Measurements from ENCODE around the gene EBI3.
"Not testable (repeated sequence)": the region's sequence is repeated elsewhere in the genome, so short reads cannot be mapped to it uniquely, and the experiment has no call there.

Gene EBI3

DNA sequence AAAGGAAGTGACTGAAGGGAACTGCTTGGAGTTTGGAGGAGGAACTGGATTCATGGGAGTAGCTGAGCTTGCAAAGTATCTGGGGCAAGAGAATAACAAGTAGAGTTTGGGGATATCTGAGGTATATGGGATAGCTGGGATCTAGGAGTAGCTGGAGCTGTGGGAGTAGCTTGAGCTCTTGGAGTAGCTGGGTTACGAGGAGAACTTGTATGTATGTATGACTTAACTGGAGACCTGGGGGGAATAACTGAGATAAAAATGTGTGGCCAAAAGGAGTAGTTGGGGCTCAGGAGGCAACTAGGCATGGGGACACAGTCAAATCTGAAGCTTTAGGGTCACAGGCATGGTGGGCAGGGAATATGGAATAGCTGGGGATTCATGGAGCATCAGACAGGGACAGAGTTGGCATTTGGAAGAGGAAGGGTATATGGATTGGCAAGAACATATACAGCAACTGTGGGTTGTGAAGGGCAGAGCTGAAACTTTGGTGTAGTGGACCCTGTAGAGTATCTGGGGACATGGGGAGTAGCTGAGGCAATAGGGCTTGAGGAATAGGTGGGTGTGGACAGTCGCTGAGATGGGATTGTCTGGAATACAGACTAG is 28.3 kb upstream of the EBI3 start:
- no peak for DNase-seq

DNA sequence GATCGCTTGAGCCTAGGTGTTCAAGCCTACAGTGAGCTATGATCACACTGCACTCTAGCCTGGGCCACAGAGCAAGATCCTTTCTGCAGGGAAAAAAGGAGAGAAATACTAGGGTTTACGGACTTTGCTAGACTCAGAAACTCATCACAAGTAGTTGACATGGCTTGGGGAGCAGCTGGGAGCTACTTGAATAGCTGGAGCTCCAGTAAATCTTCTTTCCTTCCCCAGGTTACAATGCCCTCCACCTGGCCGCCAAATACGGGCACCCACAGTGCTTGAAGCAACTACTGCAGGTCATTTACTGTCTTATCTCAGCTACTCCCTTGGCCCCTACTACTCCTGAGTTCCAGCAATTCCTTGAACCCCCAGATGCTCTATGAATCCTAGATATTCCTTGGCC is 27.5 kb upstream of the EBI3 start:
- no peak for DNase-seq

DNA sequence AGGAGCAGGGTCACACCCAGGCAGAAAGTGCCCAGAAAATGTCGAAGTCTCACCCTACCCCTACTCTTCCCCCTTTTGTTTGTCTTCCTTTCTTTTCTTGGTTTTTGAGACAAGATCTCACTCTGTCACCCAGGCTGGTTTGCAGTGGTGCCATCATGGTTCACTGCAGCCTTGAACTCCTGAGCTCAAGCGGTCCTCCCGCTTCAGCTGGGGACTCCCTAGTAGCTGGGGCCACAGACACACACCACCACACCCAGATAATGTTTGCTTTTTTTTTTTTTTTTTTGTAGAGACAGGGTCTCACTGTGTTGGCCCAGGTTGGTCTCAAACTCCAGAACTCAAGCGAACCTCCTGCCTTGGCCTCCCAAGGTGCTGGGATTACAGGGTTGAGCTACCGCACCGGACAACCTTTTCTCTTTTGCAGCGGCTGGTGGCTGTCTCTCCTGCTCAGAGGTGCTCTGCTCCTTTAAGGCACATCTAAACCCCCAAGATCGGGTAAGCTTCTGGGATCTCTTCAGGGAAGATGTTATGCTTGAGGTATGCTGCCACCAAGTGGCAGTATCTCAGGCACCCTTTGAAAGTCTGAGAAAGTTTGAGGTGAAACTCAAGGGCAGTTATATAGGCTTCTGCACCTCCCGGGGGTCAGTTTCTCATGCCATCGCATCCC is 22.4 kb upstream of the EBI3 start:
- DNase-seq, result peak; percentile 32

DNA sequence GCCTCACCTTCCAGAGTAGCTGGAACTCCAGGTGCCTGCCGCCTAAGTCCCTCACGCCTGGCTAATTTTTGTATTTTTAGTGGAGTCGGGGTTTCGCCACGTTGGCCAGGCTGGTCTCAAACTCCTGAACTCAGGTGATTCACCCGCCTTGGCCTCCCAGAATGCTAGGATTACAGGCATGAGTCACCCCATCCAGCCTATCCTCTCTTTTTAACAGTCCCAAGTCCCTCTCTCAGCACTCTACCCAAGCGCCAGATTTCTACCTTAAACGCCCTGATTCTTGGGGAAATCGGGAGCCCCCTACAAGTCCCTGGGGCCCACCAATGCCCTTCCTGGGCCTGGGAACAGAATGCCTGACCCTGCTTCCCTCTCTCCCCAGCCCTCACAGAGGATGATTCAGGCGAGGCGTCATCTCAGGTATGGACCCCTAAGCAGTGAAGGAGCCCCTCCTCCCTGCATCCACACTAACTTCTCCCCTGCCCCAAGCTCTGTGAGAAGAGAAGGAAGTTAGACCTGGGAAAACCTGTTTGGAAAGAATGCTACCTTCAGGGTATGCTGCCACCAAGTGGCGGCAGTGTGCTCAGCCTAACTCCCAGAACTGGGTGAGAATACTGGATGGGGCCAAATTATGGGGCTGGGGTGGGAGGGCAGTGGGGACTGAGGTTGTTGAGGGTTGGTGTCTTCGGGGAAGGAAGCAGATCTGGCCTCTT is 20.8 kb upstream of the EBI3 start:
- DNase-seq, result peak; percentile 48

DNA sequence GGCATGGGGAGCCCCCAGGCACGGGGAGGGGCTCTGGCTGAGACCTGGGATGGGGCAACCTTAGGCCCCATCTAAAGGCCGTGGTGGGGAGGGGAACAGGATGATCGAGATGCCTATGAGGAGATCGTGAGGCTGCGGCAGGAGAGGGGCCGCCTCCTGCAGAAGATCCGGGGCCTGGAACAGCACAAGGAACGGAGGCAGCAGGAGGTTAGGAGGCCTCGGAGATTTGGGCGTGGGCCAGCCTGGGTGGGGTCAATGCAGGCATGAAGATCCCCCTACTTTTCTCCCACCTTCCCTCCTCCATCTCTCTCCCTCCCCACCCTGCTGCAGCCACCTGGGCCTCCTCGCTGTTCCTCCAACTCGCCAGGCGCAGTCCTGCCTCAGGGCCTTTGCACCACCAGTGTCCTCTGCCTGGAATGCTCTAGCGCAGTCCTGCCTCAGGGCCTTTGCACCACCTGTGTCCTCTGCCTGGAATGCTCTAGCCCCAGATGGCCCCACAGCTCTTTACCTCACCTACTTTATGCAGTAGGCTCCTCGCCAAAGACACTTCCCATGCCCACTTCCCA is 19.1 kb upstream of the EBI3 start:
- DNase-seq, result no peak

DNA sequence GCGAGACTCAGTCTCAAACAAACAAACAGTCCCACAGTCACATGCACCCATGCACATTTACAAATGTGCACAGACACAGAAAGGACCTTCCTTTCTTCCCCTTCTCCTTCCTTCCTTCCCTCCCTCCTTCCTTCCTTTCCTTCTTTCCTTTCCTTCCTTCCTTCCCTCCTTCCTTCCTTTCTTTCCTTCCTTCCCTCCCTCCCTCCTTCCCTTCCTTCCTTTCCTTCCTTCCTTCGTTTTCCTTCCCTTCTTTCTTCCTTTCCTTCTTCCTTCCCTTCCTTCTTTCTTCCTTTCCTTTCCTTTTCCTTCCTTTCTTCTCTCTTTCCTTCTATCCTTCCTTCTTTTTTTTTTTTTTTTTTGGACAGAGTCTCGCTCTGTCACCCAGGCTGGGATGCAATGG is 16.2 kb upstream of the EBI3 start:
- DNase-seq, result no peak

DNA sequence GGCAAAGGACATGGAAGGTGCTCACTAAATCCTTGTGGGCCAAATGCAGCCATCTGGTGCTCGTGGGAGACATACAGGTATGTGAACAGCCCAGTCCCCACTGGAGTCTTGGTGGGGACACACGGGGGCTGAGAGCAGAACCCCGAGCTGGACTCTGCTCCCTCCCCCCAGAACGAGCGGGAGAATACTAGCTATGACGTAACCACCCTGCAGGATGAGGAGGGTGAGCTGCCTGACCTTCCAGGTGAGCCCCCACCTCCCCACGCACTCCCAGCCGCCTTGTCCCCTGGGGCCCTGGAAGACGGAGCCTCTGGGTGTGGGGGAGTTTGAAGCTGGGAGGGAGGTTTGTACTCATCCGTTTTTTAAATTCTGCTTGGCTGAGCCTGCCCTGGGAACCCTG is 13.5 kb upstream of the EBI3 start:
- DNase-seq, result no peak

DNA sequence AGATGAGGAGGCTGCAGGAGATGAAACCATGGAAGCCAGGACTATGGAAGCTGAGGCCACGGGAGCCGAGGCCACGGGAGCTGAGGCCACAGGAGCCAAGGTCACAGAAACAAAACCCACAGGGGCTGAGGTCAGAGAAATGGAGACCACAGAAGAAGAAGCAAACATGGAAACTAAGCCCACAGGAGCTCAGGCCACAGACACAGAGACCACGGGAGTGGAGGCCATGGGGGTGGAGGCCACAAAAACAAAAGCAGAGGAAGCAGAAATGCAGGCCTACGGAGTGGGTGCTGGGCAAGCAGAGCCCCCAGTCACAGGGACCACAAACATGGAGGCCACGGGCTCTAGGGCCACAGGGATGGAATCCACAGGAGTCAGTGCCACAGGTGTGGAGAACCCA is 12.5 kb upstream of the EBI3 start:
- no peak for DNase-seq

DNA sequence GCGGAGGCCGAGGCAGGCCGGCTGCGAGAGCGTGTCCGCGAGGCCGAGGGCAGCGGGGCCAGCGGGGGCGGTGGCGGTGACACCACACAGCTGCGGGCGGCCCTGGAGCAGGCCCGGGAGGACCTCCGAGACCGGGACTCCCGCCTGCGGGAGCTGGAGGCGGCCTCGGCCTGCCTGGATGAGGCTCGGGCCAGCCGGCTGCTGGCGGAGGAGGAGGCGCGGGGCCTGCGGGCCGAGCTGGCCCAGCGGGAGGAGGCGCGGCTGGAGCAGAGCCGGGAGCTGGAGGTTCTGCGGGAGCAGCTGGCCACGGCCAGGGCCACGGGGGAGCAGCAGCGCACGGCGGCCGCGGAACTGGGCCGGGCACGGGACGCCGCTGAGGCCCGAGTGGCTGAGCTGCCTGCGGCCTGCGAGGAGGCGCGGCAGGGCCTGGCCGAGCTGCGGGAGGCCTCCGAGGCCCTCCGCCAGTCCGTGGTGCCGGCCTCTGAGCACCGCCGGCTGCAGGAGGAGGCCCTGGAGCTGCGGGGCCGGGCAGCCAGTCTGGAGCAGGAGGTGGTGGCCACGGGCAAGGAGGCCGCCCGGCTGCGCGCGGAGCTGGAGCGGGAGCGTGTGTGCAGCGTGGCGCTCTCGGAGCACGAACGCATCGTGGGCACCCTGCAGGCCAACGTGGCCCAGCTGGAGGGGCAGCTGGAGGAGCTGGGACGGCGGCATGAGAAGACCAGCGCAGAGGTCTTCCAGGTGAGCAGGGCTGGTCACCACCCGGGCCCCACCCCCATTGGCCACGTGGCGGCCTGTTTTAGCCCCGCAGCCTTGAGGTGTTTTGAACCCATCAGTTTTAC is 11.7 kb upstream of the EBI3 start:
- DNase-seq, result no peak

DNA sequence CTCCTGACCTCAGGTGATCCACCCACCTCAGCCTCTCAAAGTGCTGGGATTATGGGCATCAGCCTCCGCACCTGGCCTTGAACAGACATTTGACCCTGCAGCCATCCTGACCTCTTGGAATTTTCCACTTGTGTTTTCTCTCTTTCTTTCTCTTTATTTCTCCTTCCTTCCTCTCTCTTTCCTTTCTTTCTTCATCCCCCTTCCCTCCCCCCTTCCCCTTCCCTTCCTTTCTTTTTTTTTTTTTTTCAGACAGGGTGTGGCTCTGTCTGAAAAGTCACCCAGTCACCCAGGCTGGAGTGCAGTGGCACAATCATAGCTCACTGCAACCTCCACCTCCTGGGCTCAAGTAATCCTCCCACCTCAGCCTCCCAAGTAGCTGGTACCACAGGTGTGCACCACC is 10.8 kb upstream of the EBI3 start:
- not testable (repeated sequence) for DNase-seq

DNA sequence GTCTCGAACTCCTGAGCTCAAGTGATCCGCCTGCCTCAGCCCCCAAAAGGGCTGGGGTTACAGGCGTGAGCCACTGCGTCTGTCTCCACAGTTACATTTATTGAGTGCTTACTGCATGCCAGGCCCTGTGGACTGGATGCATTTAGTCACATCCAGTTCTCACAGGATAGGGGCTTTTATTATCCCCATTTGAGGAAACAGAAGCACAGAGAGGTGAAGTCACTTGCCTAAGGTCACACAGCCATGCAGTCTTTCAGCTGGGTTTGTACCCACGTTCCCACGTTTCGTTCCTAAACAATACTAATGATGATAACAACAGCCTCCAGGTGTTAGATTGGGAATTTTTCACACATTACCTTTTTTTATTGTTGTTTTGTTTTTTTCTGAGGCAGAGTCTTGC is 9.1 kb upstream of the EBI3 start:
- DNase-seq, result no peak

DNA sequence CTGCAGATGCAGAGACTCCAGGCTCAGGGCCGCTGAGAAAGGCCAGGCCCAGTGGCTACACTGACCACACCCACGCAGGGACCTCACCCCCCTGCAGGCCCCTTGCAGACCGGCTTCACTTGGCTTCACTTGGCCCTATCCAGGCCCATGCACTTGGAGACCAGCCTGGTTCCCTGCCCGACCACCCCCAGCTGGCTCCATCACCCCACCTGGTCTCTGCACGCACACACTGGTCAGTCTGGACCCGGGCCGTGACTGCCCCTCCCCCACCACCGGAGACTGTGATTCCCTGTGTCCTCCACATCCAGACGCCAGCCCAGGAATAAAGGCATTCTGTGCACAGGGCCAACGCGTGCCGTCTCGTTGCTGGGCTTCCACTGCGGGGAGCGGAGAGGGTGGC is 4.9 kb upstream of the EBI3 start:
- no peak for DNase-seq

DNA sequence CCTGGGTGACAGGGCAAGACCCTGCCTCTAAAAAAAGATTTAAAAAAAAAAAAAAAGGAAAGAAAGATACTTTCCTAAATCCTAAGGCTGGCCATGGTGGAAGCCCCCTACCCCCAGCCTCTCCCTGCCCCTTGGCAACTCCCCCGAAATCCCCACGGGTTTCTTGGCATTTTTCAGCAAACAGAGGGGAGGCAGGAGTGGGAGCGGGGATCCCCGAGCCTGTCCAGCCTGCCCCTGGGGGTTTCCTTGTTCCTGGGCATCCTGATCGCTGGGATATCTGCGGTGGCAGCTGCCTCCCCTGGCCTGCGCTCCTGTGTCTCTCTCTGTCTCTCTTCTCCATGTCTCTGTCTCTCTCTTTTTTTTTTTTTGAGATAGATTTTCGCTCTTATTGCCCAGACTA is 3.4 kb upstream of the EBI3 start:
- DNase-seq, result no peak

DNA sequence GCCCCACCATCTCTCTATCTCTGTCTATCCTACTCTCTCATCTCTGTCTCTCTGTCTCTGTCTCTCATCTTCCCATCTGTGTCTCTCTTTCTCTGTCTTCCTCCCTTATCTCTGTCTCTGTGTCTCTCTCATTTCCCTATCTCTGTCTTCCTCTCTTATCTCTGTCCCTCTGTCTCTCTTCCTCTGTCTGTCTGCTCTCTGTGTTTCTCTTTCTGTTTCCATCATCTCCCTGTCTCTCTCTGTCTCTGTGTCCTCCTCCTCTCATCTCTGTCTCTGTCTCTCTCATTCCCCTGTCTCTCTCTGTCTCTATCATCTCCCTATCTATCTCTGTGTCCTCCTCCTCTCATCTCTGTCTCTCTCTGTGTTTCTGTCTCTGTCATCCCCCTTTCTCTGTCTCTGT is 1.6 kb upstream of the EBI3 start:
- DNase-seq, result no peak

DNA sequence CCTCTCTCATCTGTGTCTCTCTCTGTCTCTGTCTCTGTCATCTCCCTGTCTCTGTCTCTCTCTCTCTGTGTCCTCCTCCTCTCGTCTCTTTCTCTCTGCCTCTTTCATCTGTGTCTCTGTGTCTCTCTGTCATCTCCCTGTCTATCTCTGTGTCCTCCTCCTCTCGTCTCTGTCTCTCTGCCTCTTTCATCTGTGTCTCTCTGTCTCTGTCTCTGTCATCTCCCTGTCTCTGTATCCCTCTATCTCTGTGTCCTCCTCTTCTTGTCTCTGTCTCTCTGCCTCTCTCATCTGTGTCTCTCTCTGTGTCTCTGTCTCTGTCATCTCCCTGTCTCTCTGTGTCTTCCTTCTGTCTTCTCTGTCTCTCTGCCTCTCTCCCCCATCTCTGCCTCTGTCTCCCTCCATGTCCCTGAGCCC is 551 bp upstream of the EBI3 start:
- no peak for DNase-seq

DNA sequence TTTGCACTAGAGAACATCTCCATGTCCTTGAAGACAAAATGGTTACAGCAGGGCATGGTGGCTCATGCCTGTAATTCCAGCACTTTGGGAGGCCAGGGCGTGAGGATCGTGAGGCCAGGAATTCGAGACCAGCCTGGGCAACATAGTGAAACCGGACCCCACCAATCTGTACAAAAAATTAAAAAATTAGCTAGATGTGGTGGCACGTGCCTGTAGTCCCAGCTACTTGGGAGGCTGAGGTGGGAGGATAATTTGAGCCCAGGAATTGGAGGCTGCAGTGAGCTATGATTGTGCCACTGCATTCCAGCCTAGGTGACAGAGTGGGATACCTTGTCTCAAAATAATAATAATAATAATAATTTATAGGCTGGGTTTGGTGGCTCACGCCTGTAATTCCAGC is 914 bp downstream of the EBI3 start:
- DNase-seq, result not testable (repeated sequence)

DNA sequence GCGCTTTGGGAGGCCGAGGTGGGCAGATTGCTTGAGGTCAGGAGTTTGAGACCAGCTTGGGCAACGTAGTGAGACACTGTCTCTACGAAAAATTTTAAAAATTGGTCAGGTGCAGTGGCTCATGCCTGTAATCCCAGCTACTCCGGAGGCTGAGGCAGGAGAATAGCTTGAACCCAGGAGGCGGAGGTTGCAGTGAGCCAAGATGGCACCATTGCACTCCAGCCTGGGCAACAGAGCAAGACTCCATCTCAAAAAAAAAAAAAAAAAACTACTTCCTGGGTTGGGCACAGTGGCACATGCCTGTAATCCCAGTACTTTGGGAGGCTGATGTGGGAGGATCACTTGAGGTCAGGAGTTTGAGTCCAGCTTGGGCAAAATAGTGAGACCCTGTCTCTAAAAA is 2.2 kb downstream of the EBI3 start:
- DNase-seq, result not testable (repeated sequence)

DNA sequence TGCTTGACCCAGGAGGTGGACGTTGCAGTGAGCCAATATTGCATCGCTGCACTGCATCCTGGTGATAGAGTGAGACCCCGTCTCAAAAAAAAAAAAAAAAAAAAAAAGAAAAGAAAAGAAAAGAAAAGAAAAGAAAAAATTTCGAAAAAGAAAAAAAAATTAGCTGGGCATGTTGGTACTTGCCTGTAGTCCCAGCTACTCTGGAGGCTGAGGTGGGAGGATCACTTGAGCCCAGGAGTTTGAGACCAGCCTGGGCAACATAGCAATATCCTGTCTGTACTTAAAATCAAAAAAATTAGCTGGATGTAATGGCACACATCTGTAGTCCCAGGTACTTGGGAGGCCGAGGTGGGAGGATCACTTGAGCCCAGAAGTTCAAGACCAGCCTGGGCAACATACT is 2.8 kb downstream of the EBI3 start:
- not testable (repeated sequence) for DNase-seq

DNA sequence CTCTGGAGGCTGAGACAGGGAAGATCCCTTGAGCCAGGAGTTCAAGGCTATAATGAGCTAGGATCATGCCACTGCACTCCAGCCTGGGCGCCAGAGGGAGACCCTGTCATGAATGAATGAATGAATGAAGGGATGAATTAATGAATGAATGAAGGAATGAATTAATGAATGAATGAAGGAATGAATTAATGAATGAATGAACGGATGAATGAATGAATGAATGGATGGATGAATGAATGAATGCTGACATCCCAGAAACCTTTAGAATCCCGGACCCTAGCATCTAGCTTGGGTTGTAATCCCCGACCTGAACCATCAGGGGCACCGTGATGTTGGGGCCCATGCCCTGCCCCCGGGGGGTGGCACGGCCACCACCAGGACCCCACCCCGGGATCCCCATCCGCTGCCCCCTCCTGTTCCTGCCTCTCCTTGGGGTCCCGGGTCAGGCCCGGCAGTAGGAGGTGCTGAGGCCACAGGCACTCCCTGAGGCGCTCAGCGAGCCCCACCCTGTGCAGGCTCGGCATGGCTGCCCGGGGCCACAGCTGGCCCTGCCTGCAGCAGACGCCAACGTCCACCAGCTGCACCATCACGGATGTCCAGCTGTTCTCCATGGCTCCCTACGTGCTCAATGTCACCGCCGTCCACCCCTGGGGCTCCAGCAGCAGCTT is 3.4 kb downstream of the EBI3 start:
- DNase-seq, result peak; percentile 15

DNA sequence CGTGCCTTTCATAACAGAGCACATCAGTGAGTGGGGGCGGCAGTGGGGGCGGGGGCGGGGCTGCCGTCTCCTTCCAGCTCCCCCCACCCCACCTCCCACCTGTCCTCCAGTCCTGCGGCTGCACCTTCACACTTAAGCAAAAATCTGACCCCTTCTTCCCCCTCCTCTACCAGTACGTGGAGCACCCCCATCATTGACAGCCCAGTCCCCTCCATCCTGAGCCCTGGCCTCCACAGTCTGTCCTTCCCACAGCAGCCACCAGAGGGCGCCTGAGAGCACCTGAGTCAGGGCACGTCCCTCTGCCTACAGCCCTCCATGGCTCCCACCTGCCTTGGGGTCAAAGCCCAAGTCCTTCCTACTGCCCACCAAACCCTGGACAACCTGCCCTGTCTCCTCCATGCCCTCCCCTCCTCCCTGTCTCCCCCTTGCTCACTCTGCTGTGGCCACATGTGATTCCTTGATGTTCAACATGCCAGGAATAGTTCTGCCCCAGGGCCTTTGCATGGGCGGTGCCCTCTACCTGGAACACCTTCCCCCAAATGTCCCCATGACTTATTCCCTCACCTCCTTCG is 4.0 kb downstream of the EBI3 start:
- peak; percentile 44 for DNase-seq

DNA sequence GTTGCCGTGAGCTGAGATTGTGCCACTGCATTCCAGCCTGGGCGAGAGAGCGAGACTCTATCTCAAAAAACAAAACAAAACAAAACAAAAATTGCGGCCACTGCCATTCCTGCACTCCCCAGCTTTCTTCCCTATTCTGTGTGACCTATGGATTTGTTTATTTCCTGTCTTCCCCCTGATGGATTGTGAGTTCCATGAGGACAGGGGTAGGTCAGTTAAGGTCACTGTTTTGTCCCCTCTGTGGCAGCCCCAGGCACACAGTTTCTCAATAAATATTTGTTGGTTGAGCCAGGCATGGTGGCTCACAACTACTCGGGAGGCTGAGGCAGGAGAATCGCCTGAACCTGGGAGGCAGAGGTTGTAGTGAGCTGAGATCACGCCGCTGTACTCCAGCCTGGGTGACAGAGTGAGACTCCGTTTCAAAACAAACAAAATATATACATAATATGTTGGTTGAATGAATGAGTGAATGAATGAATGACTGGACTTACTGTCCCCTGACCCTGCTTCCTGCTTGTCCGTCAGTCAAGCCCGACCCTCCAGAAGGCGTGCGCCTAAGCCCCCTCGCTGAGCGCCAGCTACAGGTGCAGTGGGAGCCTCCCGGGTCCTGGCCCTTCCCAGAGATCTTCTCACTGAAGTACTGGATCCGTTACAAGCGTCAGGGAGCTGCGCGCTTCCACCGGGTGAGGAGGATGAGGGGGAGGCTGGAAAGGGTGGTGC is 5.0 kb downstream of the EBI3 start:
- DNase-seq, result no peak

DNA sequence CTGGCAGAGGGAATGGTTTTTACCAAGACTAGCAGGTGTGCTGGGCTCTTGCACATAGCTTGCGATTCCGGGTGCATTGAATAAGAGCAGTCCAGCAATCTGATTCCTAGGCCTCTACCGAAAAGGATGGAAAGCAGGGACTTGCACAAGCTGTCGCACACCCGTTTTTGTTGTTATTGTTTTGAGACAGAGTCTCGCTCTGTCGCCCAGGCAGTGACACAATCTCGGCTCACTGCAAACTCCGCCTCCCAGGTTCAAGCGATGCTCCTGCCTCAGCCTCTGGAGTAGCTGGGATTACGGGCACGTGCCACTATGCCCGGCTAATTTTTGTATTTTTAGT is 5.5 kb downstream of the EBI3 start:
- no peak for DNase-seq
